ENCODE results near the gene KANTR.
"Not testable (repeated sequence)": the region's sequence is repeated elsewhere in the genome, so short reads cannot be mapped to it uniquely, and the experiment has no call there.

The KANTR gene

GRCh38 chrX:53153581-53153980, 59.6 kb downstream of the KANTR start:
- TF ChIP-seq CTCF (IDR thresholded peaks at IDR 0.05; ENCODE audit: control extremely low read depth, extremely low read depth, low read depth, missing control alignments), result no peak
- POLR2A ChIA-PET, result interaction anchor here (1.0 kb wide), 1 partner anchor 72 kb away, joined by 3 read pairs; the partner anchor contains the start of gene TSPYL2
- no peak for DNase-seq (ENCODE audit: extremely low spot score)
- CTCF ChIA-PET, result interaction anchor here (0.7 kb wide), 1 partner anchor 35 kb away, joined by 3 read pairs; no protein-coding TSS in a partner anchor

- no peak for TF ChIP-seq CTCF (IDR thresholded peaks at IDR 0.05; ENCODE audit: control extremely low read depth, extremely low read depth, low read depth, missing control alignments)
- DNase-seq (ENCODE audit: extremely low spot score), result no peak
- CTCF ChIA-PET, result no interaction called here
- POLR2A ChIA-PET, result no interaction called here
These were observed 61.7 kb downstream of the KANTR start for GRCh38 chrX:53155512-53156206.

GRCh38 chrX:53156207-53156596, 62.3 kb downstream of the KANTR start:
- no peak for TF ChIP-seq CTCF (IDR thresholded peaks at IDR 0.05; ENCODE audit: control extremely low read depth, extremely low read depth, low read depth, missing control alignments)
- CTCF ChIA-PET, result no interaction called here
- no peak for DNase-seq (ENCODE audit: extremely low spot score)
- POLR2A ChIA-PET, result no interaction called here

- TF ChIP-seq CTCF (IDR thresholded peaks at IDR 0.05; ENCODE audit: control extremely low read depth, extremely low read depth, low read depth, missing control alignments), result no peak
- DNase-seq (ENCODE audit: extremely low spot score), result no peak
- POLR2A ChIA-PET, result no interaction called here
- CTCF ChIA-PET, result no interaction called here
These were observed 65.2 kb downstream of the KANTR start for GRCh38 chrX:53159184-53159583.

GRCh38 chrX:53160297-53160983, 66.5 kb downstream of the KANTR start:
- CTCF ChIA-PET, result no interaction called here
- no peak for DNase-seq (ENCODE audit: extremely low spot score)
- POLR2A ChIA-PET, result no interaction called here

GRCh38 chrX:53163436-53163835, 69.5 kb downstream of the KANTR start:
- DNase-seq (ENCODE audit: extremely low spot score), result no peak
- ChIA-PET CTCF (no interaction called here), POLR2A (no interaction called here)
- TF ChIP-seq CTCF (IDR thresholded peaks at IDR 0.05; ENCODE audit: control extremely low read depth, extremely low read depth, low read depth, missing control alignments), result no peak

More at GRCh38 chrX:53160297-53160983, 66.5 kb downstream of the KANTR start:
- TF ChIP-seq CTCF (IDR thresholded peaks at IDR 0.05; ENCODE audit: control extremely low read depth, extremely low read depth, low read depth, missing control alignments), result no peak

- POLR2A ChIA-PET; DNase-seq (ENCODE audit: extremely low spot score); CTCF ChIA-PET: not testable (repeated sequence)
These were observed 70.6 kb downstream of the KANTR start for GRCh38 chrX:53164566-53164965.
